Stimulated activated CD4-positive, alpha-beta T cell treated with anti-CD3 and anti-CD28 coated beads, TNF-alpha, amount 100 ng/mL, for 4 hours (primary cell): Measurements from ENCODE around the gene LAS1L.
A peak's percentile ranks its signal among the peaks of the same experiment; 100 is the strongest.
"Not testable (repeated sequence)": the region's sequence is repeated elsewhere in the genome, so short reads cannot be mapped to it uniquely, and the experiment has no call there.

Source experiments
- DNase-seq, 3 experiments: peaks; one replicate each; pipeline ENCODE4 v3.0.0-alpha.2; 2020; ENCODE audit warnings: low read depth in 3 of 3

The LAS1L gene

GRCh38 chrX:65534450-65535292 is at the start of gene LAS1L:
LAS1L (minus strand) TSS chrX:65534787; CDS start chrX:65534715, 72 bp downstream.
- DNase-seq: peak; percentile 56 to 82 (median 79)

GRCh38 chrX:65582450-65583082 is 48.0 kb upstream of the LAS1L start:
- no peak for DNase-seq

DNA sequence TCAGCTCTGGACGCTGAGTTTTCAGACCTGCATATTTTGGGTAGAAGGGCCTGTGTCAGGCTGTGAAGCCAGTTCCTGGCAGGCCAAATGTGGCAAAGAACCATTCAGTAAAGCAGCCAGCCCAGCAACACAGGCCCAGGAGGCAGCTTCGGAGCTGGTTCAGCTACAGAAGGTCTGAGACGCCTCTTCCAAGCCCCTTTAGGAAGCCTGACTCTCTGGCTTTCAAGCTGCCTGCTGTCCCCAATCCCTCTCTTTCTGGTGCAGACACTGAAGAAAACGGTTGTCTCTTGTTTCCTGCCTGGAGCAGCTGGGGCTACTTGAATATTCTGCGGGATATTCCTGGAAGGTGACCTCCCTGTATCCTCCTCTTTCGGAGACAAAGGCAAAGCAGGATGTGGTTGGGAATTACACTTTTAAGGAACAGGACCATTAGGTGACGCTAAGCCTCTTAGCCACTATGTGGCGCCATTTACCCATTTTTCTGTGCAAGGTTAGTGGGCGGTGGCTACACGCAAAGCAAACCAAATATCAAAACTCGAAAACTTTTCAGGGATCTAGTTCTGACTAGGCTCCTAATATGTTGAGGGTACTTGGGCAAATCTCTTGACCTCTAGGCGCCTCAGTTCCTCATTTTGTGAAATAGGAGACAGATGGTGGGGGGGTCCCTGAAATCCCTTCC is 47.2 kb upstream of the LAS1L start:
- peak in 1 of 3 experiments; percentile 34 for DNase-seq

GRCh38 chrX:65578346-65578745 is 43.8 kb upstream of the LAS1L start:
- DNase-seq: no peak

DNA sequence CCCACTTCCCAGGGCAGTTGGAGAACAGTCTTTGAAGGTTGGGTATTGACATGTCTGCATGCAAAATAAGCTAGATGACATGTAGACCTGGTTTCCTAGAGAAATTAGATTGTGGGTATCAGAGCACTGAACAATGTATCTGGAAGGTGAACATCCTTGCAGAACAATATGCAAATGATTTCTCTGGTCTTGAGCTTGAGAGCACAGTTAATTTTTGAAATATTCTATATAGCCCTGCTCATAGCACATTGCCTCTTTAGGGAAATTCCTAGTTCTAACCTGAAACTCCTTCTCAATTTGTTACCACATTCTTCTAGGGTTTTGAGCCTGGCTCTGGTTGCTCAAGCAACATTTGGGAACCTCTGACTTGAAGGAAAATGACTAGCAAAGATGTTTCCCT is 41.6 kb upstream of the LAS1L start:
- no peak for DNase-seq

DNA sequence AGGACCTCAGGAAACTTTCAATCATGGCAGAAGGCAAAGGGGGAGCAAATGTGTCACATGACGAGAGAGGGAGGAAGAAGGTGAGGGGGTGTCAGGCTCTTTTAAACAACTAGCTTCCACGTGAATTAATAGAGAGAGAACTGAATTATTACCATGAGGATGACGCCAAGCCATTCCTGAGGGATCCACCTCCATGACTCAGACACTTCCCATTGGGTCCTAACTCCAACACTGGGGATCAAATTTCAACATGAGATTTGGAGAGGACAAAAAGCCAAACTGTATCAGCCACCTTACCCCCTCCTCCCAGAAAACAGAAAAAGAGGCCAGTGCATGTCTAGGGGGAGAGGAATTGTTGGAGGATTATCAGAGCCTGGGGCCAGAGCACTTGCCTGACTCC is 40.4 kb upstream of the LAS1L start:
- no peak for DNase-seq

GRCh38 chrX:65574356-65574755 is 39.8 kb upstream of the LAS1L start:
- DNase-seq: no peak

DNA sequence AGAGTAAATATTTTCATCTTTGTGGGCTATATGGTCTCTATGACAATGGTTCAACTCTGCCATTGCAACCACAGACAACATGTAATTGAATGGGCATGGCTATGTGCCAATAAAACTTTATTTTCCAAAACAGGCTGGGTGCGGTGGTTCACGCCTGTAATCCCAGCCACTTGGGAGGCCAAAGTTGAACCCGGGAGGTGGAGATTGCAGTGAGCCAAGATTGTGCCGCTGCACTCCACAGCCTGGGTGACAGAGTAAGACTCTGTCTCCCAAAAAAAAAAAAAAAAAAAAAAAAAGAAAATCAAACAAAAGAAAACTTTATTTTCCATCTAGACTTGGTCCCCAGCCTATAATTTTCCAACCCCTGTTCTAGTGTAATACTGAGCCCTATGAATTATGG is 38.4 kb upstream of the LAS1L start:
- no peak for DNase-seq

DNA sequence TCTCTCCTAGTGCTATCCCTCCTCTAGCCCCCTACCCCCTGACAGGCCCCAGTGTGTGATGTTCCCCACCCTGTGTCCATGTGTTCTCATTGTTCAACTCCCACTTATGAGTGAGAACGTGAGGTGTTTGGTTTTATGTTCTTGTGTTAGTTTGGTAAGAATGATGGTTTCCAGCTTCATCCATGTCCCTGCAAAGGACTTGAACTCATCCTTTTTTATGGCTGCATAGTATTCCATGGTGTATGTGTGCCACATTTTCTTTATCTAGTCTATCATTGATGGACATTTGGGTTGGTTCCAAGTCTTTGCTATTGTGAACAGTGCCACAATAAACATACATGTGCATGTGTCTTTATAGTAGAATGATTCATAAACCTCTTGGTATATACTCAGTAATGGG is 28.3 kb upstream of the LAS1L start:
- not testable (repeated sequence) for DNase-seq

DNA sequence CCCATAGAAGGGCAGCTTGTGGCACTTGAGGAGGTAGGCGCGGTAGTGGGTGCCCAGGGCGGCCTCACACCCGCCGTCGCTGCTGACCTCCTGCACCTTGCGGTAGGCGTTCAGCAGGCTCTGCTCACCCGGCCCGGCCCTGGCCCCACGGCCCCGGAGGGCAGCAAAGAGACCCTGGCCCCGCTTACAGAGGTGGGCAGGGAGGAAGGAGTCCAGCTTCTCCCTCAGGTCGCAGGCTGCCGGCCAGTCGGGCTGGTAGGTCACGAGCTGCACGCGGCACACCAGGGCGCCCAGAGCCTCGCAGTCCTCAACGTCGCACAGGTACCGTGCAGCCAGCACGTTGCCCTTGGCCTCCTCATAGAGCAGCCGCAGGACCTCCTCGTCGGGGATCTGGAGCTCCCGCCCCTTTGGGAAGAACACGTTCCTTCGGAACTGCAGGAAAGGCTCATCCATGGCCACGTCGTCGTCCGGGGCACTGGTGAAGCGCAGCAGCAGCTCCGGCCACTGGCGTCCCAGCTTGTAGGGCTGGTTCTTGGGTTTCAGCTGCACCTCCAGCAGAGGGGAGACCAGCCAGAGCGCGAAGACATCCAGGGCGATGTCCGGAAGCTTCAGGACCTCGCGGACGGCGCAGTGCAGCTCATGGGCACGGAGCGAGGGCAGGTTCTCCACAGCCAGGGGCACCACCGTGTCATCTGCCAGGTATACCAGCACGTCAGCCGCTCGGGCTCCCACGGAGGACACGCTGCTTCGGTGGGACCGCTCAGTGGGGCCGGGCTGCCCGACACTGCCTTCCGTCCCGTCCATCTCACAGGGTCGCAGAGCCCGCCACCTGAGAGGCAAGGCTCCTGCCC is 17.1 kb upstream of the LAS1L start:
- DNase-seq: no peak

DNA sequence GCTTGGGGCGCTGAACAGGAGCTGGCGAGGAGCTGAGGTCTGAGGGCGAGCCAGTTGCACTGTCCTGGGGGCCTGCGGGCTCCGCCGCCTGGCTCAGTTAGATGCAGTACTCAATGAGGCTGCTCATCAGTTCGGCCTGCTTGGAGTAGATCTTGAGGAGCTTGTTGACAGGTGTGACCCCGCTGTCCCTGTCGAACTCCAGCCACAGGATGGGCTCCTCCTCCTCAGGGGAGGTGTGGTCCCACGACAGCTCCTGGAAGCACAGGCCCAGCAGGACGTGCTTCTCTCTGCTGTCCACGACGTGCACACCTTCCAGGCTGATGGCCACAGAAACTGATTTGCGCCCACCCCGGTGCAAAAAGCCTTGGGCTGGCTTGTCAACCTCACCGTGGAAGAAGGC is 16.5 kb upstream of the LAS1L start:
- DNase-seq: no peak

- DNase-seq: no peak
Observed at GRCh38 chrX:65545456-65545855, 10.9 kb upstream of the LAS1L start.

GRCh38 chrX:65537229-65537628 is 2.6 kb upstream of the LAS1L start:
- no peak for DNase-seq

DNA sequence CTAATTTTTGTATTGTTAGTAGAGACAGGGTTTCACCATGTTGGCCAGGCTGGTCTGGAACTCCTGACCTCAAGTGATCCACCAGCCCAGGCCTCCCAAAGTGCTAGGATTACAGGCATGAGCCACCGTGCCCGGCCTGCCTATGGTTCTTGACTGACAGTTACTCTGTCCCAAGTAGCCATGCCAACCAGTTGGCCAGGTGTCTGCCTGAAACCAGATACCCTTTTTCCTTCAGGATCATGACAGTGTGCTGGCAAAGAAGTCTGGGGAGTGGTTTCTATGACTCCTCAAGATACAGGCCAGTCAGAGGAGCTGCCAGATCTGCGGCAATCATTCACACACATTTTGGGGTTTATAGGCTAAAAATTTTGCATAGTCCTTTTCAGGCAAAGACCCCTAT is 1.7 kb upstream of the LAS1L start:
- DNase-seq: no peak

GRCh38 chrX:65532016-65532415 is 2.6 kb downstream of the LAS1L start:
- no peak for DNase-seq

DNA sequence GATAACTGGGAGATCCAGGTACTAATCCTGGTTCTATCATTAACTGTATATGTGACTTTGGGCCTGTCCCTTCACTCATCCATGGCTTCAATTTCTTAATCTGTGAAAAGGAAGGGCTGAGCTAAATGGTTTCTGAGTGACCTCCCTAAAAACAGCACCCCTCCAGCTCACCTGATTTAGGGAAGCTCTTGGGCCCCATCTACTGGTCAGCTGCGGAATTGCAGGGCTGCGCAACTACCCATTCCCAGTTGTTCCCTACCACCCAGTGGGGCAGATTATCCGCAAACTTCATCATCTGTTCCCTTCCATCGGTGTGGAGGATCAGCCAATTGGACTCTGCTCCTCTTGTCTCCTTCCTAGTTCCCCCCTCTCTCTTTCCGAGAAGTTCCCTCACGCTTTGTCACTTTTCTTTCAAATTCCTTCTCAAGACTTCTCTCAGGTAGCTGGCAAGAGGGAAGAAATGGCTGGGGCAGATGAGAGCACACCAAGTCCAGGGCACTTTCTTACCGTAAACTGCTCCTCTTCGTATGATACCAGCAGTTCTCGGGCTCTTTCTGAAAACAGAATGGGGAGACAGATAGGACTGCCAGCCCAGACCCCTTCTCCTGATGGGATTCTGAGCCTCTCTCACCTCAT is 5.8 kb downstream of the LAS1L start:
- DNase-seq: peak; percentile 7 to 24 (median 12)

- no peak for DNase-seq
Observed at GRCh38 chrX:65528293-65528692, 6.3 kb downstream of the LAS1L start.

GRCh38 chrX:65524139-65524538 is 10.4 kb downstream of the LAS1L start:
- no peak for DNase-seq

DNA sequence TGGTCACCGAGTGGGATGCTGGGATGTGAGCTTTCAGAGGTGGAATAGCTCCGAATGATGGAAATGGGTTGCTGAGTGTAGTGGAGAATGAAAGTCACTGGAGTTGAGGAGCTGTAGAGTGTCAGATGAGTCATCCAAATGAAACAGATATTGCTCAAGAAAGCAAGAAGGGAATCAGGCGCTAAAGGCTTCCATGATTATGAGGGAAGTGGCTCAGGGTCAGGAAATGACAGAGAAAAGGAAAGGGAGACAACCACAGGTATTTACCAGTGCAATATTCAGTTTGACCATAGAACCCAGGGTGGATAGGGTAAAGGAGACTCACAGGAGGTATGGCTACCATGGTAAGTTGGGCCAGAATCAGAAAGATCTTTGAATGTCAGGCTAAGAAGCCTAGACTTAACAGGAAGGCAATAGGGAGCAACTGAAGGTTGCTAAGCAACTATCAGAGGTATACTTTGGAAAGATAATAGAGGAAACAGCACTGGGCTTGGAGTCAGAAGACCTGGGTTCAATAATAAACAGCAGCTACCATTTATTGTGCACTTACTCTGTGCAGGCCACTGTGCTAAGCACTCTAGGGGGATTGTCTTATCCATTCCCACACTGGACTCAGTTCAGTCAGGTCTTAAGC is 11.7 kb downstream of the LAS1L start:
- DNase-seq: no peak

DNA sequence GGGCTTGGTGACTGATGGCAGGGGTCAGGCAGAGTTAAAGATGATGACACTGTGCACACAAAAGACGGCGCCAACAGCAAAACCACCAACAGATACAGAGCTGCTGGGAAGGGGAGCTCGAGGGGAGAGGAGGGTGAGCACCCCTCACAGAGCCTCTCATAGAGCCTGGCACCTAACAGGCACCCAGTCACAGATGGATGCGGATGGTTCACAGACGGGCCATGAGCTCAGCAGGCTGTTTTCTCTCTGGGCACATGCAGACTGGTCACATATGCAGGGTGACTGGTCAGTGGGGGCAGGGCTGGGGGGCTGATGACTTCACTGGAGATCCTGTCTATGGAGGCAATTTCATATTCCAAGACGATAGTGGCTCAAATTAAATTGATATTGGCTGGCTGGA is 15.1 kb downstream of the LAS1L start:
- not testable (repeated sequence) for DNase-seq

- DNase-seq: not testable (repeated sequence)
Observed at GRCh38 chrX:65518980-65519379, 15.6 kb downstream of the LAS1L start.
